Measurements from ENCODE around the gene BACE1-AS. TPM values are rescaled to one million over a fixed set of nuclear protein-coding genes. Genes with fewer than 3 reads are reported as not detected.
"Not testable (repeated sequence)": the region's sequence is repeated elsewhere in the genome, so short reads cannot be mapped to it uniquely, and the experiment has no call there.

Gene BACE1-AS
- total and polyA plus RNA-seq, 2 of the 8 experiments (the other 6 are each of a cell fraction or from before 2014, with no cell fraction given), result 14.9 to 17.4 TPM

- TF ChIP-seq, protein P1, sequence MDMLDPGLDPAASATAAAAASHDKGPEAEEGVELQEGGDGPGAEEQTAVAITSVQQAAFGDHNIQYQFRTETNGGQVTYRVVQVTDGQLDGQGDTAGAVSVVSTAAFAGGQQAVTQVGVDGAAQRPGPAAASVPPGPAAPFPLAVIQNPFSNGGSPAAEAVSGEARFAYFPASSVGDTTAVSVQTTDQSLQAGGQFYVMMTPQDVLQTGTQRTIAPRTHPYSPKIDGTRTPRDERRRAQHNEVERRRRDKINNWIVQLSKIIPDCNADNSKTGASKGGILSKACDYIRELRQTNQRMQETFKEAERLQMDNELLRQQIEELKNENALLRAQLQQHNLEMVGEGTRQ (IDR thresholded peaks at IDR 0.05; ENCODE audit: low read length), result no peak
- TF ChIP-seq SP2 (IDR thresholded peaks at IDR 0.05; ENCODE audit: low read length), result no peak
Measured at GRCh38 chr11:117271208-117271607, 19.9 kb upstream of the BACE1-AS start (continued).

- CTCF ChIA-PET (ENCODE audit: partially characterized antibody), result interaction anchor here (1.0 kb wide), 1 partner anchor 346 kb away, joined by 3 read pairs; no protein-coding TSS in a partner anchor
- not testable (repeated sequence) for H3K23ac ChIP-seq (ENCODE audit: insufficient read length); H3K18ac ChIP-seq (ENCODE audit: extremely low read depth, low read length); H3K14ac ChIP-seq (ENCODE audit: insufficient read length); H3K23me2 ChIP-seq (ENCODE audit: low read depth, low read length); FAIRE-seq; H2BK5ac ChIP-seq (ENCODE audit: low read depth, low read length); H3K4ac ChIP-seq (replicated peaks; ENCODE audit: insufficient read length, low read depth, low read length); H4K5ac ChIP-seq (ENCODE audit: insufficient read length, low read depth, low read length); H3K4me2 ChIP-seq (ENCODE audit: insufficient read depth in 1 of 2, low read depth in 2 of 2, low read length in 2 of 2); H4K8ac ChIP-seq (ENCODE audit: extremely low read depth, insufficient read depth, low read length); H3K4me1 ChIP-seq (replicated peaks in 1 of 4; ENCODE audit: control insufficient read depth in 3 of 4, insufficient read depth in 4 of 4, low read length in 3 of 4); H2BK12ac ChIP-seq (ENCODE audit: low read depth, low read length); H3K79me1 ChIP-seq (ENCODE audit: low read depth, low read length); H2BK120ac ChIP-seq (replicated peaks; ENCODE audit: low read depth, low read length); H3K4me3 ChIP-seq (ENCODE audit: extremely low read depth in 1 of 4, insufficient read depth in 2 of 4, low read depth in 3 of 4, low read length in 4 of 4); H3K9ac ChIP-seq (replicated peaks in 1 of 4; ENCODE audit: extremely low read depth in 1 of 4, low read depth in 3 of 4, low read length in 3 of 4); H3K27me3 ChIP-seq (replicated peaks in 1 of 4; ENCODE audit: control insufficient read depth in 3 of 4, extremely low read depth in 1 of 4, insufficient read depth in 3 of 4, low read length in 3 of 4); H3K27ac ChIP-seq (ENCODE audit: low read depth, low read length); H2AK5ac ChIP-seq (ENCODE audit: low read depth, low read length); H2AFZ ChIP-seq (ENCODE audit: low read length); H4K91ac ChIP-seq (replicated peaks; ENCODE audit: insufficient read length, low read length); DNase-seq (ENCODE audit: low read depth in 1 of 2, low spot score in 2 of 2); H3K36me3 ChIP-seq (ENCODE audit: control insufficient read depth in 2 of 4, insufficient read depth in 4 of 4, low read length in 3 of 4); H3K79me2 ChIP-seq (ENCODE audit: control insufficient read depth in 1 of 2, insufficient read depth in 2 of 2, low read length in 2 of 2); H2BK15ac ChIP-seq (ENCODE audit: low read length); H3K9me3 ChIP-seq (ENCODE audit: insufficient read depth in 2 of 2, low read depth in 1 of 2, low read length in 1 of 2); H4K20me1 ChIP-seq (replicated peaks in 1 of 2; ENCODE audit: control insufficient read depth in 1 of 2, insufficient read depth in 2 of 2, low read length in 2 of 2); H3K56ac ChIP-seq (replicated peaks; ENCODE audit: insufficient read length, low read depth, low read length); H2BK20ac ChIP-seq (ENCODE audit: low read length)
- POLR2A ChIA-PET (ENCODE audit: partially characterized antibody), result interaction anchor here (1.8 kb wide), 1 partner anchor 10 kb away, joined by 5 read pairs; no protein-coding TSS in a partner anchor
- WGBS, 2 experiments (ENCODE audit: extremely low coverage in 1 of 2, insufficient coverage in 1 of 2, insufficient read length in 1 of 2, insufficient replicate concordance in 2 of 2, low coverage in 1 of 2, low lambda C conversion rate in 2 of 2, missing lambda C conversion rate in 1 of 2), result 93% methylated on average over 5 of the region's 5 CpGs; no CpG with 5 or more reads in 1 of the 2 experiments
Measured at GRCh38 chr11:117272175-117272574, 19.0 kb upstream of the BACE1-AS start.
